Neural cell (in vitro differentiated cells): ENCODE results near the gene AP5Z1. TPM values are rescaled to one million over a fixed set of nuclear protein-coding genes. Genes with fewer than 3 reads are reported as not detected.
A peak's percentile ranks its signal among the peaks of the same experiment; 100 is the strongest.

Experiments used
- H2AFZ ChIP-seq: fragments of 200-600, 300-800 bp; sonication (generic), shearing (Covaris generic); 2 replicates; pipeline ENCODE4 v1.6.0; 2014; ENCODE audit warnings: low read depth, mild to moderate bottlenecking, antibody characterized with exemption, low read length, moderate library complexity
- H3F3A ChIP-seq: fragments of 200-600 bp; shearing (Covaris generic); 2 replicates; pipeline ENCODE4 v1.6.1; 2016; ENCODE audit warnings: mild to moderate bottlenecking, moderate library complexity, mixed read lengths, antibody characterized with exemption, low read length; ENCODE audit not compliant: insufficient read depth, poor library complexity, severe bottlenecking
- H3K27ac ChIP-seq: fragments of 200-600, 300-800 bp; sonication (generic), shearing (Covaris generic); 2 replicates; pipeline ENCODE4 v1.5.1; 2014; ENCODE audit warnings: mild to moderate bottlenecking, low read length, moderate library complexity
- H3K27me3 ChIP-seq: fragments of 300-800, 200-600 bp; sonication (generic), shearing (Covaris generic); 2 replicates; pipeline ENCODE4 v1.6.0; 2014; ENCODE audit warnings: mild to moderate bottlenecking, low read depth, low read length, moderate library complexity; ENCODE audit not compliant: insufficient read depth
- H3K36me3 ChIP-seq: fragments of 300-800, 200-600 bp; sonication (generic), shearing (Covaris generic); 2 replicates; pipeline ENCODE4 v1.5.1; 2014; ENCODE audit warnings: mild to moderate bottlenecking, antibody characterized with exemption, low read length, moderate library complexity; ENCODE audit not compliant: insufficient read depth
- H3K4me2 ChIP-seq: fragments of 300-800, 200-600 bp; sonication (generic), shearing (Covaris generic); 2 replicates; pipeline ENCODE4 v1.6.0; 2014; ENCODE audit warnings: mild to moderate bottlenecking, low read length
- H3K4me3 ChIP-seq: fragments of 300-800, 200-600 bp; sonication (generic), shearing (Covaris generic); 2 replicates; pipeline ENCODE4 v1.5.1; 2014; ENCODE audit warnings: mild to moderate bottlenecking, low read length, moderate library complexity
- H3K79me2 ChIP-seq: fragments of 200-600 bp; shearing (Covaris generic); replicated peaks from 2 replicates; pipeline ENCODE4 v1.6.0; 2014; ENCODE audit warnings: mild to moderate bottlenecking, low read length, moderate library complexity; ENCODE audit not compliant: insufficient read depth
- H3K9ac ChIP-seq: fragments of 300-800, 200-600 bp; sonication (generic), shearing (Covaris generic); 2 replicates; pipeline ENCODE4 v1.6.1; 2016; ENCODE audit warnings: mild to moderate bottlenecking, low read length, mixed read lengths
- H3K9me2 ChIP-seq: fragments of 200-600 bp; shearing (Covaris generic); 2 replicates; pipeline ENCODE4 v1.6.1; 2016; ENCODE audit warnings: mild to moderate bottlenecking, low read length, mixed read lengths; ENCODE audit not compliant: insufficient read depth
- H3K9me3 ChIP-seq: fragments of 200-600, 300-800 bp; sonication (generic), shearing (Covaris generic); 2 replicates; pipeline ENCODE4 v1.6.1; 2016; ENCODE audit warnings: mild to moderate bottlenecking, mixed run types, low read length, moderate library complexity, mixed read lengths
- H4K20me1 ChIP-seq: fragments of 200-600 bp; shearing (Covaris generic); 2 replicates; pipeline ENCODE4 v1.6.1; 2016; ENCODE audit warnings: mild to moderate bottlenecking, mixed run types; ENCODE audit not compliant: insufficient read depth
- EP300 ChIP-seq: fragments of 450-650 bp; conservative IDR thresholded peaks from 2 replicates; pipeline ENCODE4 v1.6.1; 2014; ENCODE audit warnings: antibody characterized with exemption, mild to moderate bottlenecking, moderate library complexity; ENCODE audit not compliant: poor library complexity, severe bottlenecking
- EZH2 ChIP-seq: fragments of 200-600, 300-800 bp; shearing (Covaris generic), sonication (generic); IDR thresholded peaks from 2 replicates; pipeline ENCODE4 v1.6.1; 2014; ENCODE audit warnings: antibody characterized with exemption, low read length, borderline replicate concordance, mild to moderate bottlenecking; ENCODE audit not compliant: insufficient read depth, poor library complexity, severe bottlenecking
- MXI1 ChIP-seq: fragments of 450-650 bp; conservative IDR thresholded peaks from 2 replicates; pipeline ENCODE4 v1.6.1; 2014; ENCODE audit warnings: antibody characterized with exemption, mild to moderate bottlenecking; ENCODE audit not compliant: poor library complexity, severe bottlenecking
- POLR2AphosphoS5 ChIP-seq: IDR thresholded peaks from 2 replicates; pipeline ENCODE4 v1.6.1; 2012
- RAD21 ChIP-seq: fragments of 450-650 bp; conservative IDR thresholded peaks from 2 replicates; pipeline ENCODE4 v1.6.1; 2014; ENCODE audit warnings: antibody characterized with exemption, mild to moderate bottlenecking, moderate library complexity
- REST ChIP-seq: IDR thresholded peaks from 2 replicates; pipeline ENCODE4 v1.6.1; 2012; ENCODE audit warnings: borderline replicate concordance
- SMC3 ChIP-seq: fragments of 450-650 bp; conservative IDR thresholded peaks from 2 replicates; pipeline ENCODE4 v1.6.1; 2014; ENCODE audit warnings: antibody characterized with exemption, mild to moderate bottlenecking, moderate library complexity; ENCODE audit not compliant: poor library complexity
- TAF1 ChIP-seq: IDR thresholded peaks from 2 replicates; pipeline ENCODE4 v1.6.1; 2012; ENCODE audit warnings: low read depth
- polyA plus RNA-seq: library from polyadenylated mRNA; depleted of rRNA; stranded (reverse); fragments of >200 nt; gene quantifications from 2 replicates; pipeline ENCODE4 v1.2.3, GENCODE V29; 2014
- TF ChIP-seq, protein P1 (sequence below): fragments of 450-650 bp; IDR thresholded peaks from 2 replicates; pipeline ENCODE4 v1.5.1; 2014; ENCODE audit warnings: antibody characterized with exemption, mild to moderate bottlenecking, moderate library complexity; ENCODE audit not compliant: poor library complexity, severe bottlenecking

Gene AP5Z1
- polyA plus RNA-seq, 1 donor from 2014 or later = 36.9 TPM

- H3K27me3 ChIP-seq = no peaks in the 10 kb centered on the region
- no peak overlapping the region for H3K27ac ChIP-seq
- no peak overlapping the region for H2AFZ ChIP-seq
- peak overlapping the region; percentile 20 for H3K9ac ChIP-seq
- no peaks in the 10 kb centered on the region for H4K20me1 ChIP-seq
- no peaks in the 10 kb centered on the region for H3K36me3 ChIP-seq
- no peak for TF ChIP-seq EZH2
- TF ChIP-seq MXI1 = no peak
- TF ChIP-seq RAD21 = no peak
- TF ChIP-seq EP300 = no peak
- no peak for TF ChIP-seq SMC3
- no peak for TF ChIP-seq POLR2AphosphoS5
- no peak for TF ChIP-seq TAF1
- no peak for TF ChIP-seq REST
- TF ChIP-seq, protein P1, sequence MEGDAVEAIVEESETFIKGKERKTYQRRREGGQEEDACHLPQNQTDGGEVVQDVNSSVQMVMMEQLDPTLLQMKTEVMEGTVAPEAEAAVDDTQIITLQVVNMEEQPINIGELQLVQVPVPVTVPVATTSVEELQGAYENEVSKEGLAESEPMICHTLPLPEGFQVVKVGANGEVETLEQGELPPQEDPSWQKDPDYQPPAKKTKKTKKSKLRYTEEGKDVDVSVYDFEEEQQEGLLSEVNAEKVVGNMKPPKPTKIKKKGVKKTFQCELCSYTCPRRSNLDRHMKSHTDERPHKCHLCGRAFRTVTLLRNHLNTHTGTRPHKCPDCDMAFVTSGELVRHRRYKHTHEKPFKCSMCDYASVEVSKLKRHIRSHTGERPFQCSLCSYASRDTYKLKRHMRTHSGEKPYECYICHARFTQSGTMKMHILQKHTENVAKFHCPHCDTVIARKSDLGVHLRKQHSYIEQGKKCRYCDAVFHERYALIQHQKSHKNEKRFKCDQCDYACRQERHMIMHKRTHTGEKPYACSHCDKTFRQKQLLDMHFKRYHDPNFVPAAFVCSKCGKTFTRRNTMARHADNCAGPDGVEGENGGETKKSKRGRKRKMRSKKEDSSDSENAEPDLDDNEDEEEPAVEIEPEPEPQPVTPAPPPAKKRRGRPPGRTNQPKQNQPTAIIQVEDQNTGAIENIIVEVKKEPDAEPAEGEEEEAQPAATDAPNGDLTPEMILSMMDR = no peak
- no peaks in the 10 kb centered on the region for H3F3A ChIP-seq
- no peak overlapping the region for H3K4me2 ChIP-seq
- H3K9me2 ChIP-seq = no peaks in the 10 kb centered on the region
- no peaks in the 10 kb centered on the region for H3K9me3 ChIP-seq
- H3K79me2 ChIP-seq = no peaks in the 10 kb centered on the region
- peak overlapping the region; percentile 16 for H3K4me3 ChIP-seq
Observed at GRCh38 chr7:4744391-4745264, 30.8 kb upstream of the AP5Z1 start.

GRCh38 chr7:4745265-4745919, 30.0 kb upstream of the AP5Z1 start:
- no peaks in the 10 kb centered on the region for H3K36me3 ChIP-seq

More at GRCh38 chr7:4745265-4745919, 30.0 kb upstream of the AP5Z1 start:
- H3K9ac ChIP-seq = peak overlapping the region; percentile 20
- no peak overlapping the region for H2AFZ ChIP-seq
- H3K4me3 ChIP-seq = no peak overlapping the region
- H3K27me3 ChIP-seq = no peaks in the 10 kb centered on the region
- H4K20me1 ChIP-seq = no peaks in the 10 kb centered on the region
- no peaks in the 10 kb centered on the region for H3K9me2 ChIP-seq
- TF ChIP-seq SMC3 (no peak), TAF1 (no peak), MXI1 (no peak), EZH2 (no peak), EP300 (no peak), REST (no peak), RAD21 (no peak), POLR2AphosphoS5 (no peak)
- TF ChIP-seq, protein P1 = no peak
- H3K79me2 ChIP-seq = no peaks in the 10 kb centered on the region
- H3K9me3 ChIP-seq = no peaks in the 10 kb centered on the region
- H3K4me2 ChIP-seq = no peak overlapping the region
- no peaks in the 10 kb centered on the region for H3F3A ChIP-seq
- H3K27ac ChIP-seq = no peak overlapping the region
